Liver (tissue), 9 donors: Measurements from ENCODE around the gene GBE1. TPM values are rescaled to one million over a fixed set of nuclear protein-coding genes. Genes with fewer than 3 reads are reported as not detected.

Experiments
- DNase-seq: peaks from one replicate; pipeline ENCODE4 v3.0.0-alpha.2; 2017; ENCODE audit warnings: low spot score
- H3K27ac ChIP-seq, 2 donors: one replicate each; pipeline ENCODE4 v1.7.0; 2013; ENCODE audit warnings: inconsistent platforms in 2 of 2, low read length in 2 of 2, control low read depth in 1 of 2, low read depth in 1 of 2, mild to moderate bottlenecking in 1 of 2
- H3K27me3 ChIP-seq, 4 donors: one replicate each; pipeline versions ENCODE4 v1.6.1 to v1.7.0; 2013; ENCODE audit warnings: low read length in 3 of 4, inconsistent platforms in 1 of 4, mild to moderate bottlenecking in 1 of 4, moderate library complexity in 1 of 4; ENCODE audit not compliant: control insufficient read depth in 4 of 4, insufficient read depth in 4 of 4
- H3K36me3 ChIP-seq, 4 donors: one replicate each; pipeline versions ENCODE4 v1.6.1 to v1.7.0; 2013; ENCODE audit warnings: low read length in 3 of 4, mild to moderate bottlenecking in 3 of 4, low read depth in 1 of 4, moderate library complexity in 1 of 4; ENCODE audit not compliant: control insufficient read depth in 4 of 4, insufficient read depth in 3 of 4
- H3K4me1 ChIP-seq, 4 donors: one replicate each; pipeline versions ENCODE4 v1.6.1 to v1.7.0; 2013; ENCODE audit warnings: low read length in 3 of 4, mild to moderate bottlenecking in 3 of 4, moderate library complexity in 1 of 4; ENCODE audit not compliant: control insufficient read depth in 4 of 4, insufficient read depth in 4 of 4
- H3K4me3 ChIP-seq, 3 donors: one replicate each; pipeline versions ENCODE4 v1.6.1 to v1.7.0; 2013; ENCODE audit warnings: low read length in 3 of 3, control low read depth in 1 of 3, low read depth in 1 of 3, mild to moderate bottlenecking in 1 of 3
- H3K9ac ChIP-seq, 2 donors: one replicate each; pipeline ENCODE4 v1.7.0; 2013; ENCODE audit warnings: low read length in 2 of 2, mild to moderate bottlenecking in 2 of 2, moderate library complexity in 2 of 2, control low read depth in 1 of 2, low read depth in 1 of 2
- H3K9me3 ChIP-seq, 4 donors: one replicate each; pipeline versions ENCODE4 v1.6.1 to v1.7.0; 2013; ENCODE audit warnings: low read length in 3 of 4; ENCODE audit not compliant: control insufficient read depth in 4 of 4
- ATF3 ChIP-seq: IDR thresholded peaks from 2 replicates; pipeline ENCODE4 v1.6.1; 2016; ENCODE audit warnings: antibody characterized with exemption
- CTCF ChIP-seq: fragments of 150-350 bp; IDR thresholded peaks from 2 replicates; pipeline ENCODE4 v1.5.1; 2017; ENCODE audit warnings: improper control_type of control experiment, low read depth, low read length; ENCODE audit not compliant: missing input control
- EGR1 ChIP-seq, 2 donors: IDR thresholded peaks; 2 replicates each; pipeline ENCODE4 v1.6.1; 2016 to 2018; ENCODE audit warnings: antibody characterized with exemption in 2 of 2, low read depth in 2 of 2
- FOXA1 ChIP-seq: IDR thresholded peaks from 2 replicates; pipeline ENCODE4 v1.6.1; 2016; ENCODE audit warnings: antibody characterized with exemption
- FOXA2 ChIP-seq: IDR thresholded peaks from 2 replicates; pipeline ENCODE4 v1.6.1; 2016; ENCODE audit warnings: antibody characterized with exemption
- HNF4A ChIP-seq, 2 donors: conservative IDR thresholded peaks; 2 replicates each; pipeline ENCODE4 v1.6.1; 2016; ENCODE audit warnings: antibody characterized with exemption in 2 of 2, mild to moderate bottlenecking in 2 of 2
- MAX ChIP-seq: IDR thresholded peaks from 2 replicates; pipeline ENCODE4 v1.6.1; 2016; ENCODE audit warnings: antibody characterized with exemption
- NR2F2 ChIP-seq: IDR thresholded peaks from 2 replicates; pipeline ENCODE4 v1.6.1; 2016; ENCODE audit warnings: antibody characterized with exemption
- RAD21 ChIP-seq, 2 donors: IDR thresholded peaks; 2 replicates each; pipeline ENCODE4 v1.6.1; 2016; ENCODE audit warnings: antibody characterized with exemption in 2 of 2, mild to moderate bottlenecking in 2 of 2
- REST ChIP-seq: IDR thresholded peaks from 2 replicates; pipeline ENCODE4 v1.6.1; 2016; ENCODE audit warnings: antibody characterized with exemption, mild to moderate bottlenecking
- RXRA ChIP-seq, 2 donors: IDR thresholded peaks; 2 replicates each; pipeline ENCODE4 v1.6.1; 2017 to 2018; ENCODE audit warnings: antibody characterized with exemption in 2 of 2, mild to moderate bottlenecking in 1 of 2
- SP1 ChIP-seq: IDR thresholded peaks from 2 replicates; pipeline ENCODE4 v1.6.1; 2018; ENCODE audit warnings: antibody characterized with exemption, mild to moderate bottlenecking
- TAF1 ChIP-seq: conservative IDR thresholded peaks from 2 replicates; pipeline ENCODE4 v1.6.1; 2016; ENCODE audit warnings: antibody characterized with exemption, mild to moderate bottlenecking
- YY1 ChIP-seq: IDR thresholded peaks from 2 replicates; pipeline ENCODE4 v1.6.1; 2016; ENCODE audit warnings: antibody characterized with exemption, mild to moderate bottlenecking
- ZBTB33 ChIP-seq: IDR thresholded peaks from 2 replicates; pipeline ENCODE4 v1.6.1; 2016; ENCODE audit warnings: antibody characterized with exemption
- WGBS: extraction: QIAGEN DNeasy Blood & Tissue Kit; methylation state at CpG from one replicate; pipeline ENCODE4 v1.1.7; 2013; 5-methylcytosine and 5-hydroxymethylcytosine counted together
- polyA plus RNA-seq, 2 donors: library from polyadenylated mRNA; stranded (reverse) in 1 of 2; unstranded in 1 of 2; fragments of 200-250 nt in 1 of 2; fragments of >200 nt in 1 of 2; fragmentation: Nextera tagmentation in 1 of 2; extraction: Ambion mirVana in 1 of 2; gene quantifications; one replicate each; pipeline versions ENCODE4 v1.2.1 to v1.2.3, GENCODE V29; 2013 to 2015
- total RNA-seq, 2 donors: library from RNA; depleted of rRNA; stranded (reverse); fragments of >200 nt; gene quantifications; one replicate each; pipeline ENCODE4 v1.2.3, GENCODE V29; 2014
- donor health status: healthy.
- donor health status: healthy.
- donor health status: healthy.
- donor health status: healthy.
- donor health status: healthy.

The GBE1 gene
- total and polyA plus RNA-seq, 4 donors = 22.5 to 95.6 (median 25.8) TPM

- no peaks in the 10 kb centered on the region for H3K27me3 ChIP-seq
- H3K9ac ChIP-seq = no peak overlapping the region
Measured at GRCh38 chr3:81466201-81466560, 295.3 kb downstream of the GBE1 start.

More at GRCh38 chr3:81466201-81466560, 295.3 kb downstream of the GBE1 start:
- Histone ChIP-seq H3K9me3 (no peaks in the 10 kb centered on the region), H3K4me3 (no peak overlapping the region), H3K36me3 (no peaks in the 10 kb centered on the region), H3K27ac (no peak overlapping the region), H3K4me1 (no peaks in the 10 kb centered on the region)
- TF ChIP-seq MAX (no peak), RAD21 (IDR thresholded peaks at IDR 0.05) (no peak), RXRA (IDR thresholded peaks at IDR 0.05) (no peak), SP1 (no peak), ZBTB33 (no peak), CTCF (no peak), ATF3 (no peak), EGR1 (IDR thresholded peaks at IDR 0.05; ENCODE audit: low read depth in 2 of 2) (no peak), YY1 (no peak), REST (no peak), TAF1 (no peak), HNF4A (conservative IDR thresholded peaks at IDR 0.05) (no peak), FOXA2 (no peak), NR2F2 (no peak), FOXA1 (no peak)
- WGBS = 97% methylated on average over 1 of the region's 1 CpG
- no peak for DNase-seq
